HCT116 (cell line): Measurements from ENCODE around the gene C1orf185.

ENCODE experiments used
- CEBPB ChIP-seq: IDR thresholded peaks from 2 replicates; pipeline ENCODE4 v1.6.1; 2012; ENCODE audit warnings: low read depth
- CTCF ChIP-seq, 3 experiments: fragments of 200-600 bp in 1 of 3; sonication (generic) in 1 of 3; IDR thresholded peaks in 2 of 3; conservative IDR thresholded peaks in 1 of 3; 2 replicates each; pipeline ENCODE4 v1.5.1; 2012 to 2017; ENCODE audit warnings: low read depth in 2 of 3, low read length in 2 of 3, antibody characterized with exemption in 1 of 3, borderline replicate concordance in 1 of 3, control low read depth in 1 of 3, mild to moderate bottlenecking in 1 of 3, mixed read lengths in 1 of 3, mixed run types in 1 of 3, moderate library complexity in 1 of 3; ENCODE audit not compliant: insufficient read depth in 1 of 3
- ELF1 ChIP-seq: IDR thresholded peaks from 2 replicates; pipeline ENCODE4 v1.6.1; 2012; ENCODE audit warnings: low read depth, borderline replicate concordance
- EZH2 ChIP-seq: fragments of 200-600 bp; sonication (generic); IDR thresholded peaks from 2 replicates; pipeline ENCODE4 v1.6.1; 2017; ENCODE audit warnings: antibody characterized with exemption, mixed run types
- EZH2phosphoT487 ChIP-seq: fragments of 200-600 bp; IDR thresholded peaks from 2 replicates; pipeline ENCODE4 v1.6.1; 2018; ENCODE audit warnings: antibody characterized with exemption, borderline replicate concordance
- JUND ChIP-seq: IDR thresholded peaks from 2 replicates; pipeline ENCODE4 v1.6.1; 2012
- MAX ChIP-seq: IDR thresholded peaks from 2 replicates; pipeline ENCODE4 v1.6.1; 2012
- POLR2A ChIP-seq: IDR thresholded peaks from 2 replicates; pipeline ENCODE4 v1.7.0; 2011; ENCODE audit warnings: borderline replicate concordance; ENCODE audit not compliant: insufficient read depth, insufficient read length; ENCODE audit errors: extremely low read depth
- POLR2AphosphoS5 ChIP-seq: IDR thresholded peaks from 2 replicates; pipeline ENCODE4 v1.6.1; 2011; ENCODE audit warnings: mild to moderate bottlenecking, low read depth, low read length, moderate library complexity
- REST ChIP-seq: IDR thresholded peaks from 2 replicates; pipeline ENCODE4 v1.6.1; 2012; ENCODE audit warnings: low read depth
- SIN3A ChIP-seq: IDR thresholded peaks from 2 replicates; pipeline ENCODE4 v1.6.1; 2012; ENCODE audit warnings: low read depth
- ZFX ChIP-seq: fragments of 450-650 bp; IDR thresholded peaks from 2 replicates; pipeline ENCODE4 v1.6.1; 2017

GRCh38 chr1:51101976-51102375 lies at the start of gene C1orf185:
- TF ChIP-seq REST (no peak), EZH2 (no peak), CTCF (IDR thresholded peaks at IDR 0.05 in 2 of 3, conservative IDR thresholded peaks at IDR 0.05 in 1 of 3; ENCODE audit: borderline replicate concordance in 1 of 3, insufficient read depth in 1 of 3, low read depth in 2 of 3, low read length in 2 of 3) (no peak), POLR2A (no peak), SIN3A (no peak), POLR2AphosphoS5 (no peak), MAX (no peak), EZH2phosphoT487 (no peak), CEBPB (no peak), JUND (no peak), ELF1 (no peak), ZFX (no peak)
